Liver (tissue), 9 donors: ENCODE measurements around the gene BUB3. TPM values are rescaled to one million over a fixed set of nuclear protein-coding genes. Genes with fewer than 3 reads are reported as not detected.

Source experiments
- DNase-seq: peaks from one replicate; pipeline ENCODE4 v3.0.0-alpha.2; 2017; ENCODE audit warnings: low spot score
- H3K27ac ChIP-seq, 2 donors: one replicate each; pipeline ENCODE4 v1.7.0; 2013; ENCODE audit warnings: inconsistent platforms in 2 of 2, low read length in 2 of 2, control low read depth in 1 of 2, low read depth in 1 of 2, mild to moderate bottlenecking in 1 of 2
- H3K27me3 ChIP-seq, 4 donors: one replicate each; pipeline versions ENCODE4 v1.6.1 to v1.7.0; 2013; ENCODE audit warnings: low read length in 3 of 4, inconsistent platforms in 1 of 4, mild to moderate bottlenecking in 1 of 4, moderate library complexity in 1 of 4; ENCODE audit not compliant: control insufficient read depth in 4 of 4, insufficient read depth in 4 of 4
- H3K36me3 ChIP-seq, 4 donors: one replicate each; pipeline versions ENCODE4 v1.6.1 to v1.7.0; 2013; ENCODE audit warnings: low read length in 3 of 4, mild to moderate bottlenecking in 3 of 4, low read depth in 1 of 4, moderate library complexity in 1 of 4; ENCODE audit not compliant: control insufficient read depth in 4 of 4, insufficient read depth in 3 of 4
- H3K4me1 ChIP-seq, 4 donors: one replicate each; pipeline versions ENCODE4 v1.6.1 to v1.7.0; 2013; ENCODE audit warnings: low read length in 3 of 4, mild to moderate bottlenecking in 3 of 4, moderate library complexity in 1 of 4; ENCODE audit not compliant: control insufficient read depth in 4 of 4, insufficient read depth in 4 of 4
- H3K4me3 ChIP-seq, 3 donors: one replicate each; pipeline versions ENCODE4 v1.6.1 to v1.7.0; 2013; ENCODE audit warnings: low read length in 3 of 3, control low read depth in 1 of 3, low read depth in 1 of 3, mild to moderate bottlenecking in 1 of 3
- H3K9ac ChIP-seq, 2 donors: one replicate each; pipeline ENCODE4 v1.7.0; 2013; ENCODE audit warnings: low read length in 2 of 2, mild to moderate bottlenecking in 2 of 2, moderate library complexity in 2 of 2, control low read depth in 1 of 2, low read depth in 1 of 2
- H3K9me3 ChIP-seq, 4 donors: one replicate each; pipeline versions ENCODE4 v1.6.1 to v1.7.0; 2013; ENCODE audit warnings: low read length in 3 of 4; ENCODE audit not compliant: control insufficient read depth in 4 of 4
- ATF3 ChIP-seq: IDR thresholded peaks from 2 replicates; pipeline ENCODE4 v1.6.1; 2016; ENCODE audit warnings: antibody characterized with exemption
- CTCF ChIP-seq: fragments of 150-350 bp; IDR thresholded peaks from 2 replicates; pipeline ENCODE4 v1.5.1; 2017; ENCODE audit warnings: improper control_type of control experiment, low read depth, low read length; ENCODE audit not compliant: missing input control
- EGR1 ChIP-seq, 2 donors: IDR thresholded peaks; 2 replicates each; pipeline ENCODE4 v1.6.1; 2016 to 2018; ENCODE audit warnings: antibody characterized with exemption in 2 of 2, low read depth in 2 of 2
- FOXA2 ChIP-seq: IDR thresholded peaks from 2 replicates; pipeline ENCODE4 v1.6.1; 2016; ENCODE audit warnings: antibody characterized with exemption
- GABPA ChIP-seq, 2 donors: IDR thresholded peaks in 1 of 2; conservative IDR thresholded peaks in 1 of 2; 2 replicates each; pipeline ENCODE4 v1.6.1; 2016; ENCODE audit warnings: antibody characterized with exemption in 2 of 2, mild to moderate bottlenecking in 1 of 2, moderate library complexity in 1 of 2
- HNF4A ChIP-seq, 2 donors: conservative IDR thresholded peaks; 2 replicates each; pipeline ENCODE4 v1.6.1; 2016; ENCODE audit warnings: antibody characterized with exemption in 2 of 2, mild to moderate bottlenecking in 2 of 2
- JUND ChIP-seq, 2 donors: IDR thresholded peaks; 2 replicates each; pipeline ENCODE4 v1.6.1; 2016; ENCODE audit warnings: antibody characterized with exemption in 2 of 2
- MAX ChIP-seq: IDR thresholded peaks from 2 replicates; pipeline ENCODE4 v1.6.1; 2016; ENCODE audit warnings: antibody characterized with exemption
- SP1 ChIP-seq: IDR thresholded peaks from 2 replicates; pipeline ENCODE4 v1.6.1; 2018; ENCODE audit warnings: antibody characterized with exemption, mild to moderate bottlenecking
- YY1 ChIP-seq: IDR thresholded peaks from 2 replicates; pipeline ENCODE4 v1.6.1; 2016; ENCODE audit warnings: antibody characterized with exemption, mild to moderate bottlenecking
- ZBTB33 ChIP-seq: IDR thresholded peaks from 2 replicates; pipeline ENCODE4 v1.6.1; 2016; ENCODE audit warnings: antibody characterized with exemption
- WGBS: extraction: QIAGEN DNeasy Blood & Tissue Kit; methylation state at CpG from one replicate; pipeline ENCODE4 v1.1.7; 2013; 5-methylcytosine and 5-hydroxymethylcytosine counted together
- polyA plus RNA-seq, 2 donors: library from polyadenylated mRNA; stranded (reverse) in 1 of 2; unstranded in 1 of 2; fragments of 200-250 nt in 1 of 2; fragments of >200 nt in 1 of 2; fragmentation: Nextera tagmentation in 1 of 2; extraction: Ambion mirVana in 1 of 2; gene quantifications; one replicate each; pipeline versions ENCODE4 v1.2.1 to v1.2.3, GENCODE V29; 2013 to 2015
- total RNA-seq, 2 donors: library from RNA; depleted of rRNA; stranded (reverse); fragments of >200 nt; gene quantifications; one replicate each; pipeline ENCODE4 v1.2.3, GENCODE V29; 2014
- donor health status: healthy.
- donor health status: healthy.
- donor health status: healthy.
- donor health status: healthy.
- donor health status: healthy.

Gene BUB3
- total and polyA plus RNA-seq, 4 donors, result 27.1 to 90.9 (median 41.6) TPM

- no peaks in the 10 kb centered on the region for H3K27me3 ChIP-seq
- peaks cover 2 to 8% (median 6%) of the 10 kb centered on the region in 4 donors for H3K9me3 ChIP-seq
- H3K9ac ChIP-seq, result no peak overlapping the region
- no peak overlapping the region for H3K4me3 ChIP-seq
- no peak overlapping the region for H3K27ac ChIP-seq
- TF ChIP-seq ATF3 (no peak), CTCF (no peak), EGR1 (IDR thresholded peaks at IDR 0.05; ENCODE audit: low read depth in 2 of 2) (no peak), YY1 (no peak), FOXA2 (no peak)
- no peaks in the 10 kb centered on the region for H3K36me3 ChIP-seq
- H3K4me1 ChIP-seq, result no peaks in the 10 kb centered on the region
- no peak for DNase-seq
- WGBS, result 88% methylated on average over 6 of the region's 6 CpGs
These were observed 58.4 kb downstream of the BUB3 start for GRCh38 chr10:123212640-123213039.

GRCh38 chr10:123213192-123213591 is 59.0 kb downstream of the BUB3 start:
- WGBS, result 85% methylated on average over 5 of the region's 5 CpGs
- no peaks in the 10 kb centered on the region for H3K27me3 ChIP-seq
- H3K36me3 ChIP-seq, result no peaks in the 10 kb centered on the region
- no peak overlapping the region for H3K27ac ChIP-seq
- no peak overlapping the region for H3K4me3 ChIP-seq
- DNase-seq, result no peak
- no peaks in the 10 kb centered on the region for H3K4me1 ChIP-seq
- H3K9me3 ChIP-seq, result peaks cover 2 to 4% (median 3%) of the 10 kb centered on the region in 4 donors
- TF ChIP-seq GABPA (IDR thresholded peaks at IDR 0.05 in 1 of 2, conservative IDR thresholded peaks at IDR 0.05 in 1 of 2), result no peak
- TF ChIP-seq SP1, result no peak
- TF ChIP-seq HNF4A (conservative IDR thresholded peaks at IDR 0.05), result no peak
- no peak for TF ChIP-seq JUND (IDR thresholded peaks at IDR 0.05)
- no peak for TF ChIP-seq MAX
- TF ChIP-seq EGR1 (IDR thresholded peaks at IDR 0.05; ENCODE audit: low read depth in 2 of 2), result no peak
- no peak for TF ChIP-seq ATF3
- TF ChIP-seq FOXA2, result no peak
- no peak for TF ChIP-seq ZBTB33
- no peak overlapping the region for H3K9ac ChIP-seq

Other genes starting within 250 kb of the BUB3 start
- gene FAM24A, start 243.8 kb upstream of the BUB3 start, total RNA-seq, result not detected
- not detected for gene FAM24A, start 243.8 kb upstream of the BUB3 start, polyA plus RNA-seq
- 1 to 10 TPM; 4.3 to 8.4 TPM for gene C10orf88, start 200.2 kb upstream of the BUB3 start, total RNA-seq
- gene C10orf88, start 200.2 kb upstream of the BUB3 start, polyA plus RNA-seq, result 1 to 10 TPM; 2.2 to 3.0 TPM
- gene PSTK, start 174.0 kb upstream of the BUB3 start, total RNA-seq, result 1 to 10 TPM; 2.3 to 4.6 TPM
- gene PSTK, start 174.0 kb upstream of the BUB3 start, polyA plus RNA-seq, result 1 to 10 TPM; 2.4 to 5.1 TPM
- 1 to 10 TPM; 6.4 to 7.9 TPM for gene IKZF5, start 145.6 kb upstream of the BUB3 start, total RNA-seq
- 1 to 10 TPM; 5.0 to 9.4 TPM for gene IKZF5, start 145.6 kb upstream of the BUB3 start, polyA plus RNA-seq
- gene ACADSB, start 145.4 kb upstream of the BUB3 start, total RNA-seq, result 100 to 1,000 TPM in 1 of 2 donors, 10 to 100 TPM in 1; 97.9 to 164 TPM
- 100 to 1,000 TPM; 103 to 118 TPM for gene ACADSB, start 145.4 kb upstream of the BUB3 start, polyA plus RNA-seq
- gene HMX3, start 18.4 kb upstream of the BUB3 start, total RNA-seq, result not detected
- gene HMX3, start 18.4 kb upstream of the BUB3 start, polyA plus RNA-seq, result not detected
- not detected for gene HMX2, start 6.3 kb upstream of the BUB3 start, total RNA-seq
- gene HMX2, start 6.3 kb upstream of the BUB3 start, polyA plus RNA-seq, result not detected